ENCODE data around the gene MINDY4. TPM values are rescaled to one million over a fixed set of nuclear protein-coding genes. Genes with fewer than 3 reads are reported as not detected.

MINDY4 gene
- total and polyA plus RNA-seq, 2 of the 13 experiments (the other 11 are each of a cell fraction or from before 2014, with no cell fraction given), result not detected

DNA sequence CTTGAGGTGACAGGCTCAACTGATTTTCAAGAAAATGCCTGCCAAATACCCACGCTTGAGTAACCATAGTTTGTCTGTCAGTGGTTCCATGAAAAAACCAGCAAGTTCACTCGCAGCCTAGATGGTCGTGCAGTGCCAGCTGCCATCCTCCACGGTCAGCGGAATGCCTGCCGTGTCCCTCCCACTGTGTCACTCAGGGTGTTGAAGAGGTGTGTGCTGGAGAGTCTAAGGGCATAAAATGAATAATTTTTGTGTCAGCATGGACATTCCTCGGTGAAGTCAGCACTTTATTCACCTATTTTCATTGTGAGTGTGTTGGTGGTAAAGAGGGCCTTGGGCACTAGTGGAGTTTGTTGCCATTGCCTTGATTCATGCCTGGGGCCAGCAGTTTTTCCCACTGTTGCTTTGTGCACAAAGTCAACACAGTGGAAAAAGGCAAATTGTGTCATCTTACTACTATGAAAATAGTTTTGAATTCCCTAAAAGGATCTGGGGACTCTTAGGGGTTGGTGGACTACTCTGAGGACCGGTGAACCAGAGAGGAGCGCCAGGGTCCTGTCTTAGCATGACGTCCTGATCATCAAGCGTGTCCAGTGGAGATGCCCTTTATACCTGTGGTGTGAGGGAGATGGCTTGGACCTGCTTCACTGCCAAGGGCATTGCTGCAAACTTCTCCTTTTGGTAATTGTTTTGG is 17.6 kb downstream of the MINDY4 start:
- in situ Hi-C loops (cut with HindIII; ENCODE audit: extremely low pct_ligation_motif_present, low pct_unique_long_range_greater_than_20kb), result no loop called here
- POLR2A ChIA-PET, result no interaction called here

More for the DNA sequence above, 17.6 kb downstream of the MINDY4 start:
- ATAC-seq (no peak), DNase-seq (ENCODE audit: low spot score) (no peak), FAIRE-seq (no peak)
- no peak overlapping the region for H3K4me3 ChIP-seq (replicated peaks in 1 of 3; ENCODE audit: insufficient read depth in 1 of 3, low read depth in 2 of 3, low read length in 3 of 3)
- no peaks in the 10 kb centered on the region for H3K79me2 ChIP-seq (ENCODE audit: insufficient read depth, low read length)
- no peak overlapping the region for H3K27ac ChIP-seq (ENCODE audit: extremely low read length, insufficient read depth, low read length)
- no peaks in the 10 kb centered on the region for H3K4me1 ChIP-seq (ENCODE audit: insufficient read depth, low read length)
- H3K27me3 ChIP-seq (ENCODE audit: control insufficient read depth in 1 of 2, insufficient read depth in 2 of 2, low read length in 2 of 2), result peaks cover 0 to 10% of the 10 kb centered on the region in 2 experiments; a peak in 1 of 5 replicates
- 13% methylated on average over 7 of the region's 11 CpGs for WGBS (ENCODE audit: low lambda C conversion rate)
- no TSS peak for BruUV-seq (replicated peaks)
- no peak overlapping the region for H3K4me2 ChIP-seq (ENCODE audit: low read depth, low read length)
- no peak overlapping the region for H3K9ac ChIP-seq (ENCODE audit: insufficient read depth, low read depth, low read length)
- no peaks in the 10 kb centered on the region for H4K20me1 ChIP-seq (ENCODE audit: insufficient read depth, low read length)
- no peaks in the 10 kb centered on the region for H3K9me3 ChIP-seq (ENCODE audit: low read length)
- H2AFZ ChIP-seq (ENCODE audit: low read length), result no peak overlapping the region
- TF ChIP-seq GATAD1 (CRISPR knock-in tag; IDR thresholded peaks at IDR 0.05) (no peak), ZNF296 (CRISPR knock-in tag; conservative IDR thresholded peaks at IDR 0.05) (no peak), ZKSCAN8 (CRISPR knock-in tag; IDR thresholded peaks at IDR 0.05; ENCODE audit: borderline replicate concordance) (no peak), POLR2AphosphoS2 (IDR thresholded peaks at IDR 0.05; ENCODE audit: low read depth, low read length) (no peak), CBFB (CRISPR knock-in tag; IDR thresholded peaks at IDR 0.05) (no peak), HHEX (CRISPR knock-in tag; IDR thresholded peaks at IDR 0.05) (no peak), KDM6A (CRISPR knock-in tag; IDR thresholded peaks at IDR 0.05; ENCODE audit: low read depth) (no peak), ZEB1 (IDR thresholded peaks at IDR 0.05; ENCODE audit: insufficient replicate concordance, low read depth) (no peak), ATF7 (IDR thresholded peaks at IDR 0.05) (no peak), ATF7 (CRISPR knock-in tag; IDR thresholded peaks at IDR 0.05) (no peak), SRY (CRISPR knock-in tag; IDR thresholded peaks at IDR 0.05) (no peak), PCBP1 (IDR thresholded peaks at IDR 0.05; ENCODE audit: borderline replicate concordance, low read depth, low read length) (no peak), ZNF549 (CRISPR knock-in tag; IDR thresholded peaks at IDR 0.05) (no peak), ZNF607 (CRISPR knock-in tag; IDR thresholded peaks at IDR 0.05; ENCODE audit: borderline replicate concordance) (no peak)
- TF ChIP-seq, protein P1, sequence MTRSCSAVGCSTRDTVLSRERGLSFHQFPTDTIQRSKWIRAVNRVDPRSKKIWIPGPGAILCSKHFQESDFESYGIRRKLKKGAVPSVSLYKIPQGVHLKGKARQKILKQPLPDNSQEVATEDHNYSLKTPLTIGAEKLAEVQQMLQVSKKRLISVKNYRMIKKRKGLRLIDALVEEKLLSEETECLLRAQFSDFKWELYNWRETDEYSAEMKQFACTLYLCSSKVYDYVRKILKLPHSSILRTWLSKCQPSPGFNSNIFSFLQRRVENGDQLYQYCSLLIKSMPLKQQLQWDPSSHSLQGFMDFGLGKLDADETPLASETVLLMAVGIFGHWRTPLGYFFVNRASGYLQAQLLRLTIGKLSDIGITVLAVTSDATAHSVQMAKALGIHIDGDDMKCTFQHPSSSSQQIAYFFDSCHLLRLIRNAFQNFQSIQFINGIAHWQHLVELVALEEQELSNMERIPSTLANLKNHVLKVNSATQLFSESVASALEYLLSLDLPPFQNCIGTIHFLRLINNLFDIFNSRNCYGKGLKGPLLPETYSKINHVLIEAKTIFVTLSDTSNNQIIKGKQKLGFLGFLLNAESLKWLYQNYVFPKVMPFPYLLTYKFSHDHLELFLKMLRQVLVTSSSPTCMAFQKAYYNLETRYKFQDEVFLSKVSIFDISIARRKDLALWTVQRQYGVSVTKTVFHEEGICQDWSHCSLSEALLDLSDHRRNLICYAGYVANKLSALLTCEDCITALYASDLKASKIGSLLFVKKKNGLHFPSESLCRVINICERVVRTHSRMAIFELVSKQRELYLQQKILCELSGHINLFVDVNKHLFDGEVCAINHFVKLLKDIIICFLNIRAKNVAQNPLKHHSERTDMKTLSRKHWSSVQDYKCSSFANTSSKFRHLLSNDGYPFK (CRISPR knock-in tag; IDR thresholded peaks at IDR 0.05; ENCODE audit: borderline replicate concordance), result no peak
- H3K36me3 ChIP-seq (replicated peaks in 1 of 2; ENCODE audit: control insufficient read depth in 1 of 2, insufficient read depth in 2 of 2, low read length in 2 of 2), result no peaks in the 10 kb centered on the region
- intact Hi-C loops (cut with micrococcal nuclease; ENCODE audit: unreplicated experiment), result no loop called here
- CTCF ChIA-PET (ENCODE audit: low intra/inter-chr PET ratio, low total read pairs), result no interaction called here

Measured in HepG2 (cell line).